Measurements from ENCODE around the gene SIM2. TPM values are rescaled to one million over a fixed set of nuclear protein-coding genes. Genes with fewer than 3 reads are reported as not detected.

SIM2 gene
- total RNA-seq, 1 experiment from 2014 or later, result not detected

DNA sequence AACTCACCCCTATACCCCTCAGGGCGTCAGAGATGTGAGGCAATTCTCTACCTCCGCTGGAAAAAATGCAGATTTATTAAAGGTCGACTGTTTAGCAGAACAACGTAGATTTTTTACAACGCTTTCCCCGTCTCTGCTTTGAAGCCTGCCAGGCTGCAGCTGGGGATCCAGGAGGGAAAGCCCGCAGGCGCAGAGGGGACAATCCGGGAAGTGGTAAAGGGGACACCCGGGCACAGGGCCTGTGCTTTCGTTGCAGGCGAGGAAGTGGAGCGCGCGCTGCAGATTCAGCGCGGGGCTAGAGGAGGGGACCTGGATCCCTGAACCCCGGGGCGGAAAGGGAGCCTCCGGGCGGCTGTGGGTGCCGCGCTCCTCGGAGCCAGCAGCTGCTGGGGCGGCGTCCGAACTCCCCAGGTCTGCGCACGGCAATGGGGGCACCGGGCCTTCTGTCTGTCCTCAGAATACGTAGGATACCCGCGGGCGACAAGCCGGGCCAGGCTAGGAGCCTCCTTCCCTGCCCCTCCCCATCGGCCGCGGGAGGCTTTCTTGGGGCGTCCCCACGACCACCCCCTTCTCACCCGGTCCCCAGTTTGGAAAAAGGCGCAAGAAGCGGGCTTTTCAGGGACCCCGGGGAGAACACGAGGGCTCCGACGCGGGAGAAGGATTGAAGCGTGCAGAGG, 5.5 kb downstream of the SIM2 start:
- H3K56ac ChIP-seq (ENCODE audit: insufficient read length, low read depth, low read length), result no peak overlapping the region
- H3K4me1 ChIP-seq (ENCODE audit: insufficient read depth, low read length), result 0 out of 2 replicates have a peak, but pooled peaks cover 2% of the 10 kb centered on the region
- peaks cover 100% of the 10 kb centered on the region for H3K27me3 ChIP-seq (ENCODE audit: insufficient read depth, low read length)
- H2AFZ ChIP-seq (ENCODE audit: low read length), result no peak overlapping the region
- Mint-ChIP-seq H3K27me3 (ENCODE audit: low read depth) (peaks cover 100% of the 10 kb centered on the region), H3K9me3 (peaks cover 4 to 14% of the 10 kb centered on the region in 2 experiments; a peak in 3 of 5 replicates), H3K36me3 (ENCODE audit: insufficient read depth in 1 of 3, low read depth in 3 of 3) (peaks cover 0 to 6% (median 1%) of the 10 kb centered on the region in 3 experiments; a peak in 4 of 7 replicates), H3K4me1 (peaks cover 38 to 60% of the 10 kb centered on the region in 2 experiments), H3K27ac (no peak overlapping the region), H3K4me3 (peak overlapping the region in 1 of 2 experiments; percentile 72; a peak in 3 of 5 replicates)
- H3T11ph ChIP-seq (ENCODE audit: low read length), result no peak overlapping the region
- H2BK20ac ChIP-seq (ENCODE audit: low read depth, low read length, poor library complexity, severe bottlenecking), result no peak overlapping the region
- H3K4ac ChIP-seq (ENCODE audit: low read depth, low read length), result no peak overlapping the region
- no CpG with 5 or more reads among the region's 49 CpGs for WGBS (ENCODE audit: extremely low coverage, insufficient read length, low lambda C conversion rate)
- no peak overlapping the region for H3K9ac ChIP-seq (ENCODE audit: extremely low read depth, insufficient read length, low read length)
- no peaks in the 10 kb centered on the region for H3K79me2 ChIP-seq (ENCODE audit: insufficient read depth, low read length)
- H3K79me1 ChIP-seq (ENCODE audit: insufficient read depth, low read depth, low read length, poor library complexity, severe bottlenecking), result no peaks in the 10 kb centered on the region
- H3K18ac ChIP-seq (ENCODE audit: insufficient read length, low read depth, low read length), result no peak overlapping the region
- H3K9me3 ChIP-seq (ENCODE audit: control insufficient read depth, low read depth, low read length), result no peaks in the 10 kb centered on the region
- H4K91ac ChIP-seq (ENCODE audit: insufficient read length, low read depth, low read length), result no peak overlapping the region
- no peak overlapping the region for H4K8ac ChIP-seq (replicated peaks; ENCODE audit: insufficient read length, low read depth, low read length)
- H3K27ac ChIP-seq (ENCODE audit: insufficient read length, low read depth, low read length), result no peak overlapping the region
- H4K20me1 ChIP-seq (ENCODE audit: control insufficient read depth, insufficient read depth, insufficient read length), result peaks cover 2% of the 10 kb centered on the region
- H2BK15ac ChIP-seq (ENCODE audit: low read depth, low read length), result no peak overlapping the region
- no peak overlapping the region for H2BK12ac ChIP-seq (ENCODE audit: insufficient read length, low read depth, low read length)
- no peak overlapping the region for H3K23ac ChIP-seq (ENCODE audit: insufficient read length, low read depth, low read length)
- peak overlapping the region; percentile 23 for H3K4me2 ChIP-seq (ENCODE audit: insufficient read depth, insufficient read length, low read length)
- H2BK5ac ChIP-seq (ENCODE audit: insufficient read length, low read length), result no peak overlapping the region
- peaks cover 4% of the 10 kb centered on the region for H3K23me2 ChIP-seq (ENCODE audit: insufficient read length, low read depth, low read length, poor library complexity, severe bottlenecking)
- H2AK5ac ChIP-seq (ENCODE audit: insufficient read length, low read length), result no peak overlapping the region
- no peak for DNase-seq
- no peak overlapping the region for H3K14ac ChIP-seq (ENCODE audit: insufficient read depth, low read length)
- TF ChIP-seq CTCF (conservative IDR thresholded peaks at IDR 0.05), result no peak
- H4K5ac ChIP-seq (ENCODE audit: insufficient read length, low read depth, low read length), result no peak overlapping the region
- no peak overlapping the region for H2BK120ac ChIP-seq (ENCODE audit: low read depth, low read length, poor library complexity, severe bottlenecking)

Measured in H9 (cell line).